Heart right ventricle (tissue), 16 donors: ENCODE results near the gene GALNT13. TPM values are rescaled to one million over a fixed set of nuclear protein-coding genes. Genes with fewer than 3 reads are reported as not detected.

Source experiments
- ATAC-seq, 8 donors: fragments of 200-7000 bp; cut with Tn5 transposase; one replicate each; pipeline ENCODE4 v1.9.1; 2020; ENCODE audit warnings: mild to moderate bottlenecking in 8 of 8, moderate library complexity in 8 of 8, moderate number of reproducible peaks in 1 of 8
- DNase-seq, 2 donors: peaks; one replicate each; pipeline ENCODE4 v3.0.0-alpha.2; 2020
- H3K27ac ChIP-seq, 10 donors: fragments of 200-600 bp; sonication (generic) in 2 of 10; one replicate each; pipeline versions ENCODE4 v1.5.0 to v1.8.0; 2020 to 2022; ENCODE audit warnings: mild to moderate bottlenecking in 3 of 10
- H3K27me3 ChIP-seq, 7 donors: fragments of 200-600 bp; one replicate each; pipeline ENCODE4 v1.8.0; 2021 to 2022; ENCODE audit warnings: mild to moderate bottlenecking in 2 of 7
- H3K36me3 ChIP-seq, 9 donors: fragments of 200-600 bp; sonication (generic) in 1 of 9; one replicate each; pipeline versions ENCODE4 v1.5.0 to v1.8.0; 2020 to 2022; ENCODE audit warnings: mild to moderate bottlenecking in 2 of 9
- H3K4me1 ChIP-seq, 9 donors: fragments of 200-600 bp; sonication (generic) in 1 of 9; one replicate each; pipeline versions ENCODE4 v1.5.0 to v1.8.0; 2020 to 2022; ENCODE audit warnings: mild to moderate bottlenecking in 4 of 9
- H3K4me3 ChIP-seq, 10 donors: fragments of 200-600 bp; sonication (generic) in 2 of 10; one replicate each; pipeline versions ENCODE4 v1.5.0 to v1.8.0; 2020 to 2022; ENCODE audit warnings: mild to moderate bottlenecking in 7 of 10, moderate library complexity in 2 of 10
- H3K9me3 ChIP-seq, 11 donors: fragments of 200-600 bp in 10 of 11; sonication (generic) in 2 of 11; one replicate each; pipeline versions ENCODE4 v1.5.0 to v1.8.0; 2013 to 2022; ENCODE audit warnings: mild to moderate bottlenecking in 2 of 11, control low read depth in 1 of 11, moderate library complexity in 1 of 11
- WGBS, 2 donors: extraction: QIAGEN DNeasy Blood & Tissue Kit; methylation state at CpG; one replicate each; pipeline ENCODE4 v1.1.7; 2013; ENCODE audit warnings: inconsistent platforms in 1 of 2; 5-methylcytosine and 5-hydroxymethylcytosine counted together
- intact Hi-C, 10 donors: fragments of 100-400 bp; cut with DNase I; formaldehyde crosslinking; loops; one replicate each; pipeline versions ENCODE4 v1.11.1 to v1.14.2; 2022
- polyA plus RNA-seq, 2 donors: library from polyadenylated mRNA; stranded (reverse); fragments of 200-250 nt; gene quantifications; one replicate each; pipeline ENCODE4 v1.2.3, GENCODE V29; 2013
- total RNA-seq, 10 donors: library from RNA; stranded (reverse); fragmentation: NEBNext Ultra II Directional in 3 of 10; extraction: Animal tissue kit (Norgen Biotek cat#: 25700) in 3 of 10; gene quantifications; one replicate each; pipeline versions ENCODE4 v1.2.1 to v1.2.4, GENCODE V29; 2021 to 2023
- TF ChIP-seq, protein P1 (sequence below), 9 donors: fragments of 200-600 bp; sonication (generic) in 2 of 9; IDR thresholded peaks; one replicate each; pipeline versions ENCODE4 v1.5.0 to v1.8.0; 2021 to 2022; ENCODE audit warnings: antibody characterized with exemption in 9 of 9, mild to moderate bottlenecking in 5 of 9, moderate library complexity in 1 of 9
- donor health status: Arrhythmogenic right ventricular cardiomyopathy.
- donor health status: ischemic (EF 13 %, LVEDD 7.1; RV severe dilation, severe dysfunction).
- donor health status: healthy with polysubstance abuse.
- donor health status: DM: no; HTN: yes; CAD: no.
- donor health status: DM: no; HTN: no; CAD: no.
- donor health status: ischemic (EF 25% LVEDD 6.9; RV normal size, moderate dysfunction).
- donor health status: ischemic (EF 25% LVEDD 5.7; RV mildly dilated, moderate dysfunction).
- donor health status: healthy.
- donor health status: DM: yes; HTN: yes; CAD: no.
- donor health status: Ischemic cardiomyopathy.
- donor health status: ischemic (EF 35%, LVEDD 5.7; RV mildly dilated, moderate dysfunction).
- donor health status: nonischemic (EF 11% LVEDD 7.7; RV severe dilation, severe dysfunction).
- donor health status: DM: yes; HTN: yes; CAD: no.
- donor health status: PGD.
- donor health status: ischemic (EF 29% LVEDD 5.4; RV normal size, mild dysfunction).
- donor health status: nonischemic (EF 23%, LVEDD 6.1; RV moderate dilation, normal function).

GALNT13 gene
- total and polyA plus RNA-seq, 12 donors, result 0.01 to 0.30 (median 0.05) TPM; not detected in 9

DNA sequence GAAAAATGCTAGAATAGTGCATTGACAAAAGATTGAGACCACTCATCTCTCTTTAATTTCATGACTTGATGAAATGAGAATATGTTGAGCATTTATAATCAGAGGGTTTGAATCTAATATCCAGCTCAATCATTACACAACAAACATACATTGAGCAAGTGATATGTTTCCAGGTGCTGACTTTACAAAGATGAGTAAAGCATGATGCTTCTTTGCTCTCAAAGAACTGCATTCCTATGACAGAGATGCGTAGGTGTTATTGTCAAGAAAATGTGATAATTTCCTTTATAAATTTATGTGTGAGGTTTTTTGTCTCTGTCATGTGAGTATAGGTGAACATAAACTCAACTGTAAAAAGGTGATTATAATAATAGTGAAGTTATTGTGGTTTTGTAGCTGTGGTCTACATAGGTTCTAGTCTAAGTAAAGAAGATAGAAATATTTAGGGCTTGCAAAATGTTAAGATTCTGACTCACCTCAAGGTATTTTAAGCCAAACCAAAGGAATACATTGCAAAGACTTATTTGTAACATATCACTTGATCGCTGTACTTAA, 389.8 kb downstream of the GALNT13 start:
- Histone ChIP-seq H3K27ac (no peak overlapping the region), H3K36me3 (no peaks in the 10 kb centered on the region), H3K27me3 (no peaks in the 10 kb centered on the region), H3K4me3 (no peak overlapping the region), H3K4me1 (no peaks in the 10 kb centered on the region), H3K9me3 (no peaks in the 10 kb centered on the region)
- ATAC-seq (no peak), DNase-seq (no peak)
- 90 to 92% methylated on average over 2 of the region's 2 CpGs for WGBS, 2 donors
- TF ChIP-seq, protein P1, sequence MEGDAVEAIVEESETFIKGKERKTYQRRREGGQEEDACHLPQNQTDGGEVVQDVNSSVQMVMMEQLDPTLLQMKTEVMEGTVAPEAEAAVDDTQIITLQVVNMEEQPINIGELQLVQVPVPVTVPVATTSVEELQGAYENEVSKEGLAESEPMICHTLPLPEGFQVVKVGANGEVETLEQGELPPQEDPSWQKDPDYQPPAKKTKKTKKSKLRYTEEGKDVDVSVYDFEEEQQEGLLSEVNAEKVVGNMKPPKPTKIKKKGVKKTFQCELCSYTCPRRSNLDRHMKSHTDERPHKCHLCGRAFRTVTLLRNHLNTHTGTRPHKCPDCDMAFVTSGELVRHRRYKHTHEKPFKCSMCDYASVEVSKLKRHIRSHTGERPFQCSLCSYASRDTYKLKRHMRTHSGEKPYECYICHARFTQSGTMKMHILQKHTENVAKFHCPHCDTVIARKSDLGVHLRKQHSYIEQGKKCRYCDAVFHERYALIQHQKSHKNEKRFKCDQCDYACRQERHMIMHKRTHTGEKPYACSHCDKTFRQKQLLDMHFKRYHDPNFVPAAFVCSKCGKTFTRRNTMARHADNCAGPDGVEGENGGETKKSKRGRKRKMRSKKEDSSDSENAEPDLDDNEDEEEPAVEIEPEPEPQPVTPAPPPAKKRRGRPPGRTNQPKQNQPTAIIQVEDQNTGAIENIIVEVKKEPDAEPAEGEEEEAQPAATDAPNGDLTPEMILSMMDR (IDR thresholded peaks at IDR 0.05), result no peak
- intact Hi-C loops, result no loop called here

DNA sequence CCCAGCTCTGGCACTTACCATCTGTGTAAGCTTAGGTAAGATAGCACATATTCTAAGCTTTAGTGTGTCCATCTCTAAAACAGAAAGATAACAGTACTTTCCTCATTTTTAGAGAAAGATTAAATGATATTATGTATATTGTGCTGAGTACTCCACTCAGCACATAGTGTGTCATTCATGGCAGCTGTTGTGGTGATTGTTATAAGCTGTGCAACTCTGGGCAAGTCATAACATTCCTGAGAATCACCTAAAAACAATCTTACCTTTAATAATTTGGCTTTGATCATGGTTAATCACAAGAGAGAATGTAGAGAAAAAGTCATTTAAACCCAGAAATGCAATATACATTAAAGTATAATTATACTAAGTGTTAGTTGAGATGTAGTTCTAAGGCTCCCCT, 391.5 kb downstream of the GALNT13 start:
- Histone ChIP-seq H3K36me3 (no peaks in the 10 kb centered on the region), H3K9me3 (no peaks in the 10 kb centered on the region), H3K4me1 (no peaks in the 10 kb centered on the region), H3K4me3 (no peak overlapping the region), H3K27ac (no peak overlapping the region), H3K27me3 (no peaks in the 10 kb centered on the region)
- intact Hi-C loops, result no loop called here
- no peak for DNase-seq
- TF ChIP-seq, protein P1 (IDR thresholded peaks at IDR 0.05), result no peak
- ATAC-seq, result no peak

DNA sequence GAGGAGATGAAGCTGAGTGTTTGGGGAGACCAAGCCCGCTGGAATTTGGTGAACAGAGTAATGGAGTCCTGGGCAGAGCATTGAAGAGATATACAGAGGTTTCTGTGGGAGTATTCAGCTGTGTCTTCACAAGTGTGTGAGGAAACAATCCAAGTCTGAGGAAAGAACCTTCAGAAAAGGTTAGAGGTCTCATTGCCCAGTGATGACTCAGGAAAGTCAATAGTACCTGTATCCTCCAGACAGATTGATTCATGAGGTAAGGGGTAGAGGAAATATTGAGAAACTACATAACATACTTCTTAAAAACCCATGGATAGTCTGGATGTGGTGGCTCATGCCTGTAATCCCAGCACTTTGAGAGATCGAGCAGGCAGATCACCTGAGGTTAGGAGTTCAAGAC, 392.3 kb downstream of the GALNT13 start:
- no peaks in the 10 kb centered on the region for H3K4me1 ChIP-seq
- intact Hi-C loops, result no loop called here
- H3K27ac ChIP-seq, result no peak overlapping the region
- ATAC-seq (no peak), DNase-seq (no peak)
- H3K27me3 ChIP-seq, result no peaks in the 10 kb centered on the region
- H3K4me3 ChIP-seq, result no peak overlapping the region
- TF ChIP-seq, protein P1 (IDR thresholded peaks at IDR 0.05), result no peak
- no peaks in the 10 kb centered on the region for H3K36me3 ChIP-seq
- H3K9me3 ChIP-seq, result no peaks in the 10 kb centered on the region
- WGBS, 2 donors, result 48 to 64% methylated on average over 2 of the region's 2 CpGs

DNA sequence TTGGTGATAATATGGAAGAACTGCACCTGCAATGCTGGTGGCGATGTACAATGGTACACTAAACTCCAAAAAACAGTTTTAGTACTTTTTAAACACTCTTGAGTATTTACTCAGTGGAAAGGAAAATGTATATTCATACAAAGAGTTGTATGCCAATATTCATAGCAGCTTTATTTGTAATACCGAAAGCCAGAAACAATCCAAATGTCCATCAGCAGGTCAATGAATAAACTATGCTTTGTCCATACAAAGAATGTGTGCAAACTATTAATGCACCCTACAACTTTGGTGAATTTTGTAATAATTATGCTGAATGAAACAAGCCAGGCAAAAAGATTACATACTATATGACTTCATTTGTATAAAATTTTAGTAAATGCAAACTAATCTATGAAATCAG, 396.3 kb downstream of the GALNT13 start:
- DNase-seq (no peak), ATAC-seq (no peak)
- Histone ChIP-seq H3K4me3 (no peak overlapping the region), H3K9me3 (no peaks in the 10 kb centered on the region), H3K27ac (no peak overlapping the region), H3K27me3 (no peaks in the 10 kb centered on the region), H3K4me1 (no peaks in the 10 kb centered on the region), H3K36me3 (no peaks in the 10 kb centered on the region)
- TF ChIP-seq, protein P1 (IDR thresholded peaks at IDR 0.05), result no peak
- 90 to 96% methylated on average over 2 of the region's 2 CpGs for WGBS, 2 donors
- intact Hi-C loops, result no loop called here
